Adipocyte (in vitro differentiated cells): ENCODE results near the gene SLC35F1.

Source experiments
- DNase-seq: peaks from one replicate; pipeline ENCODE4 v3.0.0-alpha.2; 2015; ENCODE audit warnings: low read depth
- H3K27me3 ChIP-seq: replicated peaks from 2 replicates; pipeline ENCODE4 v1.7.0; 2013; ENCODE audit warnings: mild to moderate bottlenecking, low read length, moderate library complexity; ENCODE audit not compliant: control insufficient read depth, insufficient read depth
- H3K36me3 ChIP-seq: 2 replicates; pipeline ENCODE4 v1.7.0; 2013; ENCODE audit warnings: low read length, mild to moderate bottlenecking, moderate library complexity; ENCODE audit not compliant: control insufficient read depth, insufficient read depth, severe bottlenecking
- H3K4me1 ChIP-seq: 2 replicates; pipeline ENCODE4 v1.7.0; 2013; ENCODE audit warnings: mild to moderate bottlenecking, low read length, moderate library complexity; ENCODE audit not compliant: control insufficient read depth, insufficient read depth
- H3K4me3 ChIP-seq: 2 replicates; pipeline ENCODE4 v1.7.0; 2013; ENCODE audit warnings: mild to moderate bottlenecking, low read length, moderate library complexity
- H3K9ac ChIP-seq: 2 replicates; pipeline ENCODE4 v1.7.0; 2013; ENCODE audit warnings: mild to moderate bottlenecking, low read length, moderate library complexity
- H3K9me3 ChIP-seq: 2 replicates; pipeline ENCODE4 v1.7.0; 2013; ENCODE audit warnings: mild to moderate bottlenecking, low read length, moderate library complexity; ENCODE audit not compliant: control insufficient read depth

SLC35F1 gene

GRCh38 chr6:118086159-118086558 is 179.1 kb downstream of the SLC35F1 start:
- Histone ChIP-seq H3K9ac (no peak overlapping the region), H3K9me3 (no peaks in the 10 kb centered on the region), H3K4me1 (no peaks in the 10 kb centered on the region), H3K4me3 (no peak overlapping the region), H3K27me3 (no peaks in the 10 kb centered on the region), H3K36me3 (no peaks in the 10 kb centered on the region)
- no peak for DNase-seq

- no peak overlapping the region for H3K9ac ChIP-seq
- H3K27me3 ChIP-seq, result no peaks in the 10 kb centered on the region
- no peaks in the 10 kb centered on the region for H3K4me1 ChIP-seq
- H3K36me3 ChIP-seq, result no peaks in the 10 kb centered on the region
- DNase-seq, result no peak
- H3K9me3 ChIP-seq, result peaks cover 10% of the 10 kb centered on the region
- H3K4me3 ChIP-seq, result no peak overlapping the region
Observed at GRCh38 chr6:118092086-118092485, 185.0 kb downstream of the SLC35F1 start.

GRCh38 chr6:118097576-118097975 is 190.5 kb downstream of the SLC35F1 start:
- DNase-seq, result no peak
- Histone ChIP-seq H3K4me1 (no peaks in the 10 kb centered on the region), H3K9ac (no peak overlapping the region), H3K36me3 (no peaks in the 10 kb centered on the region), H3K9me3 (peaks cover 8% of the 10 kb centered on the region), H3K4me3 (no peak overlapping the region), H3K27me3 (no peaks in the 10 kb centered on the region)

GRCh38 chr6:118100717-118101116 is 193.7 kb downstream of the SLC35F1 start:
- Histone ChIP-seq H3K4me1 (no peaks in the 10 kb centered on the region), H3K27me3 (no peaks in the 10 kb centered on the region), H3K9me3 (peaks cover 7% of the 10 kb centered on the region), H3K4me3 (no peak overlapping the region), H3K36me3 (no peaks in the 10 kb centered on the region), H3K9ac (no peak overlapping the region)
- DNase-seq, result no peak

GRCh38 chr6:118101220-118101619 is 194.2 kb downstream of the SLC35F1 start:
- Histone ChIP-seq H3K27me3 (no peaks in the 10 kb centered on the region), H3K9me3 (peaks cover 7% of the 10 kb centered on the region), H3K9ac (no peak overlapping the region), H3K4me1 (no peaks in the 10 kb centered on the region), H3K4me3 (no peak overlapping the region), H3K36me3 (no peaks in the 10 kb centered on the region)
- DNase-seq, result no peak

GRCh38 chr6:118101831-118102345 is 194.8 kb downstream of the SLC35F1 start:
- no peak overlapping the region for H3K9ac ChIP-seq
- H3K4me1 ChIP-seq, result no peaks in the 10 kb centered on the region
- DNase-seq, result no peak
- H3K4me3 ChIP-seq, result no peak overlapping the region
- no peaks in the 10 kb centered on the region for H3K36me3 ChIP-seq
- H3K9me3 ChIP-seq, result peaks cover 7% of the 10 kb centered on the region
- H3K27me3 ChIP-seq, result no peaks in the 10 kb centered on the region

- Histone ChIP-seq H3K27me3 (no peaks in the 10 kb centered on the region), H3K4me3 (no peak overlapping the region), H3K9ac (no peak overlapping the region), H3K36me3 (no peaks in the 10 kb centered on the region), H3K9me3 (peaks cover 7% of the 10 kb centered on the region), H3K4me1 (no peaks in the 10 kb centered on the region)
- DNase-seq, result no peak
Observed at GRCh38 chr6:118102401-118102800, 195.3 kb downstream of the SLC35F1 start.

- Histone ChIP-seq H3K36me3 (no peaks in the 10 kb centered on the region), H3K9ac (no peak overlapping the region), H3K4me3 (no peak overlapping the region), H3K4me1 (no peaks in the 10 kb centered on the region), H3K9me3 (peaks cover 7% of the 10 kb centered on the region), H3K27me3 (no peaks in the 10 kb centered on the region)
- DNase-seq, result no peak
Observed at GRCh38 chr6:118103381-118104146, 196.5 kb downstream of the SLC35F1 start.

GRCh38 chr6:118122161-118122725 is 215.2 kb downstream of the SLC35F1 start:
- Histone ChIP-seq H3K4me3 (no peak overlapping the region), H3K9me3 (no peaks in the 10 kb centered on the region), H3K4me1 (no peaks in the 10 kb centered on the region), H3K9ac (no peak overlapping the region), H3K36me3 (no peaks in the 10 kb centered on the region), H3K27me3 (no peaks in the 10 kb centered on the region)
- DNase-seq, result no peak

- H3K4me3 ChIP-seq, result no peak overlapping the region
- H3K27me3 ChIP-seq, result no peaks in the 10 kb centered on the region
- DNase-seq, result no peak
- no peaks in the 10 kb centered on the region for H3K9me3 ChIP-seq
- H3K4me1 ChIP-seq, result no peaks in the 10 kb centered on the region
- no peaks in the 10 kb centered on the region for H3K36me3 ChIP-seq
- H3K9ac ChIP-seq, result no peak overlapping the region
Observed at GRCh38 chr6:118122801-118123200, 215.7 kb downstream of the SLC35F1 start.

- DNase-seq, result no peak
- no peaks in the 10 kb centered on the region for H3K27me3 ChIP-seq
- H3K9me3 ChIP-seq, result no peaks in the 10 kb centered on the region
- no peak overlapping the region for H3K9ac ChIP-seq
- no peaks in the 10 kb centered on the region for H3K36me3 ChIP-seq
- H3K4me1 ChIP-seq, result no peaks in the 10 kb centered on the region
- no peak overlapping the region for H3K4me3 ChIP-seq
Observed at GRCh38 chr6:118123503-118124037, 216.5 kb downstream of the SLC35F1 start.
